MM.1S (cell line): ENCODE measurements around the gene IQCB1.

Source experiments
- DNase-seq: peaks from one replicate; pipeline ENCODE4 v3.0.0-alpha.2; 2015
- H2AFZ ChIP-seq: fragments of 300-600 bp; sonication (generic); 2 replicates; pipeline ENCODE4 v1.6.0; 2016; ENCODE audit warnings: antibody characterized with exemption, low read length
- H3F3A ChIP-seq: fragments of 300-600 bp; sonication (generic); 2 replicates; pipeline ENCODE4 v1.6.1; 2016; ENCODE audit warnings: mild to moderate bottlenecking, antibody characterized with exemption, low read length, moderate library complexity, mixed read lengths; ENCODE audit not compliant: insufficient read depth
- H3K27ac ChIP-seq: fragments of 300-600 bp; sonication (generic); 2 replicates; pipeline ENCODE4 v1.5.1; 2016; ENCODE audit warnings: mild to moderate bottlenecking, low read length
- H3K27me3 ChIP-seq: fragments of 300-600 bp; sonication (generic); replicated peaks from 2 replicates; pipeline ENCODE4 v1.6.0; 2016; ENCODE audit warnings: low read length; ENCODE audit not compliant: insufficient read depth
- H3K36me3 ChIP-seq: fragments of 300-600 bp; sonication (generic); replicated peaks from 2 replicates; pipeline ENCODE4 v1.6.1; 2016; ENCODE audit warnings: mild to moderate bottlenecking, low read length, mixed read lengths; ENCODE audit not compliant: insufficient read depth
- H3K4me1 ChIP-seq: fragments of 300-600 bp; sonication (generic); 2 replicates; pipeline ENCODE4 v1.6.1; 2016; ENCODE audit warnings: low read length, mixed read lengths
- H3K4me2 ChIP-seq: fragments of 300-600 bp; sonication (generic); 2 replicates; pipeline ENCODE4 v1.6.0; 2016; ENCODE audit warnings: low read depth, low read length
- H3K4me3 ChIP-seq: fragments of 300-600 bp; sonication (generic); 2 replicates; pipeline ENCODE4 v1.5.1; 2016; ENCODE audit warnings: low read length, mixed read lengths
- H3K79me2 ChIP-seq: fragments of 300-600 bp; sonication (generic); 2 replicates; pipeline ENCODE4 v1.6.1; 2016; ENCODE audit warnings: mixed run types, low read length, mixed read lengths
- H3K9ac ChIP-seq: fragments of 300-600 bp; sonication (generic); 2 replicates; pipeline ENCODE4 v1.6.1; 2016; ENCODE audit warnings: low read length, mixed read lengths
- H3K9me2 ChIP-seq: fragments of 300-600 bp; sonication (generic); replicated peaks from 2 replicates; pipeline ENCODE4 v1.6.1; 2016; ENCODE audit warnings: mild to moderate bottlenecking, low read length, mixed read lengths; ENCODE audit not compliant: insufficient read depth
- H3K9me3 ChIP-seq: fragments of 300-600 bp; sonication (generic); replicated peaks from 2 replicates; pipeline ENCODE4 v1.6.1; 2016; ENCODE audit warnings: mild to moderate bottlenecking, low read length, mixed read lengths; ENCODE audit not compliant: insufficient read depth
- H4K20me1 ChIP-seq: fragments of 300-600 bp; sonication (generic); 2 replicates; pipeline ENCODE4 v1.6.1; 2016; ENCODE audit warnings: mild to moderate bottlenecking, low read length, moderate library complexity, mixed read lengths; ENCODE audit not compliant: insufficient read depth
- CTCF ChIP-seq: fragments of 300-600 bp; sonication (generic); IDR thresholded peaks from 2 replicates; pipeline ENCODE4 v1.5.1; 2016; ENCODE audit warnings: antibody characterized with exemption, low read length, mixed read lengths
- EZH2 ChIP-seq: fragments of 300-600 bp; sonication (generic); optimal IDR thresholded peaks from 2 replicates; pipeline ENCODE3; 2017; ENCODE audit warnings: low read depth, mild to moderate bottlenecking, antibody characterized with exemption, low read length, mixed read lengths
- EZH2phosphoT487 ChIP-seq: fragments of 300-600 bp; sonication (generic); IDR thresholded peaks from 2 replicates; pipeline ENCODE4 v1.6.1; 2018; ENCODE audit warnings: antibody characterized with exemption, low read length

IQCB1 gene

GRCh38 chr3:121737644-121738043 is 97.2 kb downstream of the IQCB1 start:
- Histone ChIP-seq H3K4me1 (no peaks in the 10 kb centered on the region), H3K79me2 (peaks cover 93% of the 10 kb centered on the region), H3K27me3 (no peaks in the 10 kb centered on the region), H3K9ac (no peak overlapping the region), H4K20me1 (peaks cover 3% of the 10 kb centered on the region; the same call in 1 of the 2 replicates), H3K4me3 (no peak overlapping the region), H3K27ac (no peak overlapping the region), H3F3A (no peaks in the 10 kb centered on the region), H3K36me3 (no peaks in the 10 kb centered on the region), H2AFZ (no peak overlapping the region), H3K9me2 (no peaks in the 10 kb centered on the region), H3K9me3 (no peaks in the 10 kb centered on the region), H3K4me2 (no peak overlapping the region)
- TF ChIP-seq EZH2 (no peak), EZH2phosphoT487 (no peak), CTCF (no peak)
- DNase-seq, result no peak

GRCh38 chr3:121736112-121736511 is 98.7 kb downstream of the IQCB1 start:
- no peaks in the 10 kb centered on the region for H3K9me2 ChIP-seq
- TF ChIP-seq EZH2phosphoT487 (no peak), EZH2 (no peak), CTCF (no peak)
- H3K27ac ChIP-seq, result no peak overlapping the region
- no peaks in the 10 kb centered on the region; the same call in 1 of the 2 replicates for H4K20me1 ChIP-seq
- no peak for DNase-seq
- H3K9me3 ChIP-seq, result no peaks in the 10 kb centered on the region
- no peak overlapping the region for H3K4me2 ChIP-seq
- no peaks in the 10 kb centered on the region for H3K36me3 ChIP-seq
- H3K79me2 ChIP-seq, result peaks cover 98% of the 10 kb centered on the region
- no peak overlapping the region for H3K4me3 ChIP-seq
- H3K9ac ChIP-seq, result no peak overlapping the region
- H2AFZ ChIP-seq, result no peak overlapping the region
- no peaks in the 10 kb centered on the region for H3F3A ChIP-seq
- no peaks in the 10 kb centered on the region for H3K27me3 ChIP-seq
- H3K4me1 ChIP-seq, result no peaks in the 10 kb centered on the region

- no peak overlapping the region for H3K4me3 ChIP-seq
- no peaks in the 10 kb centered on the region for H3K4me1 ChIP-seq
- no peak overlapping the region for H3K4me2 ChIP-seq
- H3K9me3 ChIP-seq, result no peaks in the 10 kb centered on the region
- H3K9me2 ChIP-seq, result no peaks in the 10 kb centered on the region
- DNase-seq, result no peak
- TF ChIP-seq EZH2phosphoT487 (no peak), CTCF (no peak), EZH2 (no peak)
- H3F3A ChIP-seq, result no peaks in the 10 kb centered on the region
- peaks cover 98% of the 10 kb centered on the region for H3K79me2 ChIP-seq
- H3K27me3 ChIP-seq, result no peaks in the 10 kb centered on the region
- H3K9ac ChIP-seq, result no peak overlapping the region
- no peaks in the 10 kb centered on the region; the same call in 1 of the 2 replicates for H4K20me1 ChIP-seq
- no peak overlapping the region for H2AFZ ChIP-seq
- H3K36me3 ChIP-seq, result no peaks in the 10 kb centered on the region
- H3K27ac ChIP-seq, result no peak overlapping the region
These were observed 99.7 kb downstream of the IQCB1 start for GRCh38 chr3:121735047-121735696.
